Activated naive CD8-positive, alpha-beta T cell (primary cell): ENCODE measurements around the gene WDR62.
A peak's percentile ranks its signal among the peaks of the same experiment; 100 is the strongest.

Experiments
- H3K27ac Mint-ChIP-seq: one replicate; pipeline ENCODE4 v1.8.0; 2021; ENCODE audit warnings: mixed read lengths
- H3K27me3 Mint-ChIP-seq: one replicate; pipeline ENCODE4 v1.8.0; 2021; ENCODE audit warnings: mixed read lengths
- H3K36me3 Mint-ChIP-seq: one replicate; pipeline ENCODE4 v1.8.0; 2021; ENCODE audit warnings: mixed read lengths
- H3K4me1 Mint-ChIP-seq: one replicate; pipeline ENCODE4 v1.8.0; 2021; ENCODE audit warnings: low read depth, mixed read lengths
- H3K4me3 Mint-ChIP-seq: one replicate; pipeline ENCODE4 v1.8.0; 2021; ENCODE audit warnings: mild to moderate bottlenecking, mixed read lengths
- H3K9me3 Mint-ChIP-seq: one replicate; pipeline ENCODE4 v1.8.0; 2021; ENCODE audit warnings: low read depth, mixed read lengths

The WDR62 gene

DNA sequence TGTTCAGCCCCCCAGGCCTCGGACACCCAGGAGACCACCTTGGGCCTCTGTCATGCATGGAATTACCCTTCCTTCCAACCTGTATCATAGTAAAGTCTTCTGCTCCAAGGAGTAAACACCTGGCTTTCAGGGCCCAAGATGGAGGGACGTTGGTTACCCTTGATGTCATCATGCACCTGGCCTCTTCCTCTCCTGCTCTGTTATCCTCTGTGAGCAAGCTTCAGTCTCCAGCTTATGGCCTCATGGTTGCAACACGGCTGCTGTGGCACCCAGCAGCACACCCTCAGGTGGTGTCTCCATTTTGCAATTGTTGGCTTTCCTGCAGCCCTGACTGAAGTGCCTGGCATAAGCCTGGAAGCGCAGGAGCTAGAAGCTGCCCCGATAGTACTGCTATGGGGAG, 52.3 kb downstream of the WDR62 start:
- Mint-ChIP-seq H3K27me3 (no peaks in the 10 kb centered on the region), H3K4me3 (no peak overlapping the region), H3K27ac (no peak overlapping the region), H3K9me3 (no peaks in the 10 kb centered on the region), H3K36me3 (peaks cover 2% of the 10 kb centered on the region), H3K4me1 (peaks cover 2% of the 10 kb centered on the region)

DNA sequence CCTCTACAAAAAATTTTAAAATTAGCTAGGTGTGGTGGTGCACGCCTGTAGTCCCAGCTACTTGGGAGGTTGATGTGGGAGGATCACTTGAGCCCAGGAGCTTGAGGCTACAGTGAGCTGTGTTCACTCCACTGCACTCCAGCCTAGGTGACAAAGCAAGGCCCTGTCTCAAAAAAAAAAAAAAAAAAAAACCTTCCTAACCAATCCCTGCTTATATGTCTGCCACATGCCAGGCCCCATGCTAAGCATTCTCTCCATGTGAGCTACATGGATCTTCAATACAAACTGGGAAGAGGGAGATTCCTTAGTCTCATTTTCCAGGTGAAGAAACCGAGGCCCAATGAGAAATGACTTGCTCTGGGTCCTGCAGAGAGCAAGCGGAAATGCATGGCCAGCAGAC, 54.0 kb downstream of the WDR62 start:
- Mint-ChIP-seq H3K9me3 (no peaks in the 10 kb centered on the region), H3K4me1 (peaks cover 9% of the 10 kb centered on the region), H3K4me3 (no peak overlapping the region), H3K27me3 (no peaks in the 10 kb centered on the region), H3K27ac (no peak overlapping the region), H3K36me3 (peaks cover 2% of the 10 kb centered on the region)

DNA sequence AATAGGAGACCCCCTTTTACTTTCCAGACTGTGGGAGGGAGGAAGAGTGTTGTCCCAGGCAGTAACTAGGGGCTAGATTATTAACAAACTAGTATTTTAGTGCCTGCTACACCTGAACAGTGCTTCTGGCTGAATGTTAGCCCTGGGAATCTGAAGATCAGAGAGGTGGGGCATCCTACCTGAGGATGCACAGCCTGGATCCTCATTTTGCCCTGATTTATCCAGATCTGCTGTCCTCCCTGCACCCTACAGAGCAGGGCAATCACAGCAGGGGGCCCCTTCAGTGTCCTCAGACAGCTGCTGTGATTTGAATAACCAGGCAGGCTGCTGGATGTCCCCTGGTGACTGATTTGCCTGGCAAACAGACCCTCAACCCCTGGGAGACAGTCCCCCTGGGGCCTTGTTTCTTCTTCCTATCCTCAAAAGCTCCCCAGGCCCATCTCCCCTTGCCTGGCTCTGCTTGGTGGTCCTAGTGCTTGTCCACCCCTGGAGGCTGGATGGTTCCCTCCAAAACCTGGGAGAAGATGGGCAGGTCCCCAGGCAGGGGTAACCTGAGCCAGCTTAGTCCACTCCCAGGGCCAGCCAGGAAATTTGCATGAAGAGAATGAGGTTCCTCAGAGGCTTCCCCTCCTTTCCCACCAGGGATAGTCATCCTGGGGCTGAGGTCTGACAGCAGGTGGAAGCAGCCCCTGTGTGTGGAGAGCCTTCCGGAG, 55.9 kb downstream of the WDR62 start, which contains the start of gene OVOL3:
Gene OVOL3 (plus strand): TSS at position 657 of the 713 bp plus-strand sequence. CDS start 60 bp downstream, outside the sequence.
- Mint-ChIP-seq H3K9me3 (no peaks in the 10 kb centered on the region), H3K4me1 (peaks cover 18% of the 10 kb centered on the region), H3K36me3 (peaks cover 2% of the 10 kb centered on the region), H3K4me3 (no peak within 1 kb of the TSS), H3K27ac (peak within 1 kb of the TSS; percentile 28), H3K27me3 (no peaks in the 10 kb centered on the region)

DNA sequence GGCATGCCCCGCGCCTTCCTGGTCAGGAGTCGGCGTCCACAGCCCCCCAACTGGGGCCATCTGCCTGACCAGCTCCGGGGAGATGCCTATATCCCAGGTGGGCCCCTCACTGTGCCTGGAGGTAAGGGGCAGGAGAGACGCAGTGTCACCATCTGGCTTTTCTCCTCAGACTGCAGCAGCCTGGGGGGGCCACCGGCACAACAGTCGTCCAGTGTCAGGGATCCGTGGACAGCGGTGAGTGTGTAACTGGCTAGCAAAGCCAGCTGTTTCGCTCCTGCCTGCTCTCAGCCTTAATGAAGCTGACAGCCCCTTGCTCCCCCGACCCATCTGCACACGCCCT, 56.5 kb downstream of the WDR62 start:
- Mint-ChIP-seq H3K4me1 (peaks cover 20% of the 10 kb centered on the region), H3K27ac (no peak overlapping the region), H3K27me3 (no peaks in the 10 kb centered on the region), H3K4me3 (no peak overlapping the region), H3K36me3 (peaks cover 2% of the 10 kb centered on the region), H3K9me3 (no peaks in the 10 kb centered on the region)

DNA sequence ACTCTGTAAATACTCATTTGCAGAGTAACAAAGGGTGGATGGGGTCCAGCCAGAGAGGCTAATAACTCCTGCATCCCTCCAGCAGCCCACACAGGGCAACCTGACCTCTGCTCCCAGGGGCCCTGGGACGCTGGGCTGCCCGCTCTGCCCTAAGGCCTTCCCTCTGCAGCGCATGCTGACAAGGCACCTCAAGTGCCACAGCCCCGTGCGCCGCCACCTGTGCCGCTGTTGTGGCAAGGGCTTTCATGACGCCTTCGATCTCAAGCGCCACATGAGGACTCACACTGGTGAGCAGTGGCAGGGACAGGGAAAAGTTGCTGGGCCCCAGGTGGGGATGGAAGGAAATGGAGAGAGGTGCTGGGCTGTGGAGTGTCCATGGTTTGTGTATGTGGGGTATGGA, 58.0 kb downstream of the WDR62 start:
- H3K36me3 Mint-ChIP-seq = peaks cover 4% of the 10 kb centered on the region
- H3K27me3 Mint-ChIP-seq = no peaks in the 10 kb centered on the region
- peak overlapping the region; percentile 82 for H3K4me3 Mint-ChIP-seq
- H3K4me1 Mint-ChIP-seq = peaks cover 32% of the 10 kb centered on the region
- peak overlapping the region; percentile 72 for H3K27ac Mint-ChIP-seq
- H3K9me3 Mint-ChIP-seq = no peaks in the 10 kb centered on the region

DNA sequence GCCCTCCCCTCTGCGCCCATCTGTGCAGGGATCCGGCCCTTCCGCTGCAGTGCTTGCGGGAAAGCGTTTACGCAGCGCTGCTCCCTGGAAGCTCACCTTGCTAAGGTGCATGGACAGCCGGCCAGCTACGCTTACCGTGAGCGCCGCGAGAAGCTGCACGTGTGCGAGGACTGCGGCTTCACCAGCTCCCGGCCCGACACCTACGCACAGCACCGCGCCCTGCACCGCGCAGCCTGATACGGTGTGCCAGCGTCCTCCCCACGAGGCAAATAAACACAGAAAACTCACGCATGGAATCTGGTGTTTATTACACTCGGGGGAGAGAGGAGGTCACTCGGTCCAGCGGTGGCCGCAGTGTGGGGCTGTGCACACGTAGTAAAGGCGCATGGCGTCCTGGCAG, 58.7 kb downstream of the WDR62 start:
- no peaks in the 10 kb centered on the region for H3K9me3 Mint-ChIP-seq
- no peaks in the 10 kb centered on the region for H3K27me3 Mint-ChIP-seq
- peaks cover 36% of the 10 kb centered on the region for H3K4me1 Mint-ChIP-seq
- H3K36me3 Mint-ChIP-seq = peaks cover 6% of the 10 kb centered on the region
- H3K27ac Mint-ChIP-seq = no peak overlapping the region
- peak overlapping the region; percentile 98 for H3K4me3 Mint-ChIP-seq

DNA sequence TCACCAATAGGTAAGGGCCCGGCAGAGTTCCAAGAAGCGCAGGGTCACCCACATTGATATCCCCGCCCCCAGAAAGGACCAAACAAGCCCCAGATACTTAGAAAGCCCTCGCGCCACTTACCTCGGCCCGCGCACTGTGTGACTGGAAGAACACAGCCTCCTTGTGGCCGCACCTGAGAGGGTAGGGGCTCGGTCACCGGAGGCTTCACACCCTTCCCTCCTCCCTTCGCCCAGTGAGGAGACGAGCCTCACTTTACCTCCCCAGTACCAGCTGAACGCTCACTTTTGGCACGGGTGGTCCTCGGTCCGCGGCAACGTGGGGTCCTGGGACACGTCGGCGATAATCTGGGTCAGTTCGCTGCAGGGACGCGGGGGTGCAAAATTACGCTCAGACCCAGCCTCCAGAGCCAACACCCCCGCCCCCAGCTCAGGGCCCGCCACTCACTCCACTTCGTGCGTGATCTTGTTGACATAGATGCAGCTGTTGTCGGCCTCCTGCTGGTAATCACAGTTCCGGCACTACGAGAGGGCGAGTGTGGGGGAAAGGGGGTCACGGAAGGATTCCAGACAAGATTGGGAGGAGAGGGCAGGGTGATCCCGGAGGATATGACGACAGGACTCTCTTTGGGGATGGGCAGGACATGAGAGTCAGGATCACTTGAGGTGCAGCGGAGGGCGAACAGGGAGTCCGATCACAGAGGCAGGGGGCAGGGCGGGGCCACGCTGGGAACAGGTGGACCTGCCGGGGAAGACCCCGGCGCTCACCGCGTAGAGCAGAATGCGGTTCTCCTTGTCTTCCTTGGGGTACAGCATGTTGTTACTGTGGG, 59.4 kb downstream of the WDR62 start:
- H3K27me3 Mint-ChIP-seq = no peaks in the 10 kb centered on the region
- no peaks in the 10 kb centered on the region for H3K9me3 Mint-ChIP-seq
- peak overlapping the region; percentile 98 for H3K4me3 Mint-ChIP-seq
- peaks cover 36% of the 10 kb centered on the region for H3K4me1 Mint-ChIP-seq
- peak overlapping the region; percentile 96 for H3K27ac Mint-ChIP-seq
- H3K36me3 Mint-ChIP-seq = peaks cover 6% of the 10 kb centered on the region

DNA sequence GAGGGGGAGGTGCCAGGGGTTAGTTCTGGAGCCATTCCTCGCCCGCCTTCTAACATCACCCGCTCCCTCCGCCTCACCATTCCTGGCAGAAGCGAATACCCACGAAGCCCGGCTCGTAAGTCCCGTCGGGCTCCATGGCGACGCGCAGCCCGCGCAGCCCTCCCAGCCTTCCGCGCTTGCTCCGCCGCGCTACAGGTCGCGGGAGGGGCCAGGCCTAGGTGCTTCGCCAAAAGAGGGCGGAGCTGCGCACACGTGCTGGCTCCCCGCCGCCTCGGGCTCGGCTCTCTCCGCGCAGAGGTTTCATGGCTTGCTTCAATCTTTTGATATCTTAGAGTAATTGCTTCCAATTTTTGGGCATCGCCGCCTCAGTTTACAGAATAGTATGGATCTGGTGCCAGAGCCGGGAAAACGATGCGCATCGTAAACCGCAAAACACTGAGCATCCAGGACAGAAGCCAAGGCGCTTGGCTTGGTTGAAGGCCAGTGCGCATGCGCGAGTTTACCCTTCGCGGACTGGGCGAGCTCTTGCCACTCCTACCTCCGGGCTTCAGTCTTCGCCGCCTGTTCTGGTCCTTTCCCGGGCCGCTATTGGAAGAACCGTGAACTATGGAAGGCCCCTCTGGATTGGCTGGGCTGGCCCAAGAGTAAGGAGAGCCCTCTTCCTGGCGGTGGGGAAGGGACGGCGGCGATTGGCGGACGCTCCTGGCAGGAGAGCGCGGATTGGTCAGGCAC, 60.2 kb downstream of the WDR62 start, which contains the start of gene POLR2I:
Gene POLR2I (minus strand): TSS at position 155 of the 732 bp plus-strand sequence. CDS start 19 bp downstream, at position 136.
- Mint-ChIP-seq H3K4me1 (peaks cover 37% of the 10 kb centered on the region), H3K4me3 (peak within 1 kb of the TSS; percentile 98), H3K36me3 (peaks cover 6% of the 10 kb centered on the region), H3K27ac (peak within 1 kb of the TSS; percentile 96), H3K9me3 (no peaks in the 10 kb centered on the region), H3K27me3 (no peaks in the 10 kb centered on the region)

DNA sequence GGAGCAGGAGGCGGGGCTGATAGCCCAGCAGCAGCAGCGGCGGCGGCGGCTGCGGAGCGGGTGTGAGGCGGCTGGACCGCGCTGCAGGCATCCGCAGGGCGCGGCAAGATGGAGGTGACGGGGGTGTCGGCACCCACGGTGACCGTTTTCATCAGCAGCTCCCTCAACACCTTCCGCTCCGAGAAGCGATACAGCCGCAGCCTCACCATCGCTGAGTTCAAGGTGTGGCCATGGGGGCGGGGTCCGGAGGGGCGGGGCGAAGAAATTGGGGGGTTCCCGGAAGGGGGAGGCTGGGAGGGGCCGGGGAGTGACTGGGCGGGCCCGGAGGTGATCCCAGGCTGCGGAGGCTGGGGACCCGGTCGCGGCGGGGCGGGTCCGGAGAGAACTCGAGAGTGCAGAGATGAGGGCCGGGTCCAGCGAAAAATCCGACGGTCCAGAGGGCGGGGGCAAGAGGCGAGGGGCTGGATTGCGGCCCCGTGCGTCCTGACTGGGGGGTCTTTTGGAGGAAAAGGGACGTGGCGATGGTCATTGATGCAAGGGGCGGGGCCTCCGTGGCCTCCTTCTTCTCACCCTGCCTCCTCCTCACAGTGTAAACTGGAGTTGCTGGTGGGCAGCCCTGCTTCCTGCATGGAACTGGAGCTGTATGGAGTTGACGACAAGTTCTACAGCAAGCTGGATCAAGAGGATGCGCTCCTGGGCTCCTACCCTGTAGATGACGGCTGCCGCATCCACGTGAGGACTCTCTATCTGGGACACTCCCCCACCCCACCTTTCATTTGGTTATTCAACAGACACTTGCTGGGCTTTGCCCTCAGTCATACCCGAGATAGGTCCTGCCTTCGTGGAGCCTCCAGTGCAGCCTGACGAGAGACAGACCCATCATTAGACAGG, 61.0 kb downstream of the WDR62 start, which contains the start of gene TBCB:
Gene TBCB (plus strand): TSS at position 16 of the 891 bp plus-strand sequence. CDS start 93 bp downstream, at position 109.
- Mint-ChIP-seq H3K9me3 (no peaks in the 10 kb centered on the region), H3K36me3 (peaks cover 8% of the 10 kb centered on the region), H3K27me3 (no peaks in the 10 kb centered on the region), H3K4me1 (peaks cover 40% of the 10 kb centered on the region), H3K4me3 (peak within 1 kb of the TSS; percentile 98), H3K27ac (peak within 1 kb of the TSS; percentile 96)

DNA sequence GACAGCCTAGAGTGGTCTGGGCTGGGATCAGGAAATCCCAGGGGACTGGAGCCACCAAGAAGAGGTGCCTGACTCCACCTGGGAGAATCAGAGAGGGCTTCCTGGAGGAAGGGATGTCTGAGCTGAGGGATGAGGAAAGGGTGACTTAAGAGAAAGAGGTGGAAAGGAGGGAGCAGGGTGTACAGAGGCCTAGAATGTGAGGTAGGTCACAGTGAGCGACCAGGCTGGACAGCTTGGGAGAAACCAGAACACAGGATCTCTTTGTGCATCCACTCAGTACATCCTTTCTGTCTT, 61.6 kb downstream of the WDR62 start:
- Mint-ChIP-seq H3K36me3 (peaks cover 8% of the 10 kb centered on the region), H3K9me3 (no peaks in the 10 kb centered on the region), H3K4me1 (peaks cover 40% of the 10 kb centered on the region), H3K27ac (peak overlapping the region; percentile 68), H3K4me3 (peak overlapping the region; percentile 98), H3K27me3 (no peaks in the 10 kb centered on the region)

DNA sequence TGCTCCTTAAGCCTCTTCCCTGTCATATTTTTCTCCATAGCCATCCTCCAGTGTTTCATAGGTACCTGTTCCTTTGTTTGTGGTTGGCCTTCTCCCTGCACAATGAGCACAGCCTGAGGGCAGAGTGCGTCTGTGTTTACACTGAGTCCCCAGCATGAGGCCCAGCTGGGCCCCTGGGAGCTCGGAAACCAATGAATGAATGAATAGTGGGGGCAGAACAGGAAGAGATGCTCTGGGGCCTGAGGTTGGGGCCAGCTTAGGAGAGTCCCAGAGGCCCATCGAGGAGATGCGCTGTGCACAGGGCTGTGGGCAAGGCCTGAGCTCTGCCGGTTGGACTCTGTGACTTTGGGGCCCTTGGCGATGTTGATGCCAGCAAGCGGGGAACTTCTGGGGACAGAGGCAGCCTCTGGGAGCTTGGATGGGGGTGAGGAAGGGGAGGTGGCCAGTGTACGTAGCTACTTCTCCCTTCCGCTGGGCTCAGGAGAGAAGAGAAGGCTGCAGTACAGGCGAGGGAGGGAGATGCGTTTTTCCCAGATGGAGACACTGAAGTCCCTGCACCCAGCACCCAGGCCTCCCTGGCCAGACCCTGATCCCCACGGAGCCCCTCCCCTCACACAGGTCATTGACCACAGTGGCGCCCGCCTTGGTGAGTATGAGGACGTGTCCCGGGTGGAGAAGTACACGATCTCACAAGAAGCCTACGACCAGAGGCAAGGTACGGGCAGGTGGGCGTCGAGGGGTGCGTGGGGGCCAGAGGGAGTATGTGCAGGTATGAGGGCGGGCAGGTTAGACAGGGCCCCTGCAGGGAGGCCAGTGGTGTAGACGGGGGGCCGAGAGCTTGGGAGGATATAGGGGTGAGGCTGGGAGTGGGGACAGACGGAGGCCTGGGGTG, 65.6 kb downstream of the WDR62 start:
- Mint-ChIP-seq H3K27me3 (no peaks in the 10 kb centered on the region), H3K4me1 (peaks cover 21% of the 10 kb centered on the region), H3K9me3 (no peaks in the 10 kb centered on the region), H3K4me3 (no peak overlapping the region), H3K36me3 (peaks cover 10% of the 10 kb centered on the region), H3K27ac (no peak overlapping the region)

DNA sequence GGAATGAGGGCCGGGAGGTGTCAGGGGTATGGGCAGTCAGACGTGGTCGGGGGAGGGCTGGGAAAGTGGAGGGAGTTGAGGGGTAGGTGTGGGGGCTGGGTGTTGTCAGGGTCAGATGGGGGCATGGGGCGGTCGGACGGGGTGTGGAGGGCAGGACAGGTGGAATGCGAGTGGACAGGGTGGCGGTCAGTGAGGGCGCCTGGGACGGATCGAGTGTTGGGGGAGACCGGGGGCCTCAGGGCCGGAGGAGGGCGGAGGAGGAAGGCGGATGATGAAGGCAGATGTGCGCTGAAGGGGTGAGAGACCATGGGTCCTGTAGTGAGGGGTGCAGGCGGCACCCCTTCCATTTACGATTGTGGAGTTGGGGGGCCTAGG, 66.3 kb downstream of the WDR62 start:
- H3K4me1 Mint-ChIP-seq = peaks cover 21% of the 10 kb centered on the region
- no peak overlapping the region for H3K27ac Mint-ChIP-seq
- peaks cover 10% of the 10 kb centered on the region for H3K36me3 Mint-ChIP-seq
- H3K4me3 Mint-ChIP-seq = no peak overlapping the region
- H3K9me3 Mint-ChIP-seq = no peaks in the 10 kb centered on the region
- no peaks in the 10 kb centered on the region for H3K27me3 Mint-ChIP-seq

DNA sequence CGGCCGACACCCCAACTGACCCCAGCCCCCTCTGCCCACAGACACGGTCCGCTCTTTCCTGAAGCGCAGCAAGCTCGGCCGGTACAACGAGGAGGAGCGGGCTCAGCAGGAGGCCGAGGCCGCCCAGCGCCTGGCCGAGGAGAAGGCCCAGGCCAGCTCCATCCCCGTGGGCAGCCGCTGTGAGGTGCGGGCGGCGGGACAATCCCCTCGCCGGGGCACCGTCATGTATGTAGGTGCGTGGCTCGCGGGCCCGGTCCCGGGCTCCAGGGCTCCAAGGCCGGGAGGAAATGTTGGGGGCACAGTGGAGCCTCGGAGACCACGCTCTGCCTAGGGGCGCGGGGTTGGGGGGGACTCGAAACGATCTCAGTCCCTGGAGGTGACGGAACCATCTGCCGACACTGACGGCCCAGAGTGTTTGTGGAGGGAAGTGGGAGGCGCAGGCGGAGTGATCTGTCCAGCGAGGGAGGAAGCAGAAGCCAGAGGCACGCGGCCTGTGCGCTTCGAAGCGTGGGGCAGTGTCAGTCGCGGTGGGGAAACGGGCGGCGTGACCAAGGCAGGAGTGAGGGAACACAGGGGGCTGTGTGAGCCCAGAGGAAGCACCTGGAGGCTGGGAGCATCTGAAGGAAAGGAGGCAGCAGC, 66.9 kb downstream of the WDR62 start:
- Mint-ChIP-seq H3K36me3 (peaks cover 10% of the 10 kb centered on the region), H3K27me3 (no peaks in the 10 kb centered on the region), H3K27ac (no peak overlapping the region), H3K9me3 (no peaks in the 10 kb centered on the region), H3K4me1 (peaks cover 15% of the 10 kb centered on the region), H3K4me3 (no peak overlapping the region)
